AG08395 (cell line): ENCODE measurements around the gene NAV3.

Source experiments
- DNase-seq: peaks from one replicate; pipeline ENCODE4 v3.0.0; 2012; ENCODE audit warnings: mixed read lengths, low spot score

Gene NAV3

DNA sequence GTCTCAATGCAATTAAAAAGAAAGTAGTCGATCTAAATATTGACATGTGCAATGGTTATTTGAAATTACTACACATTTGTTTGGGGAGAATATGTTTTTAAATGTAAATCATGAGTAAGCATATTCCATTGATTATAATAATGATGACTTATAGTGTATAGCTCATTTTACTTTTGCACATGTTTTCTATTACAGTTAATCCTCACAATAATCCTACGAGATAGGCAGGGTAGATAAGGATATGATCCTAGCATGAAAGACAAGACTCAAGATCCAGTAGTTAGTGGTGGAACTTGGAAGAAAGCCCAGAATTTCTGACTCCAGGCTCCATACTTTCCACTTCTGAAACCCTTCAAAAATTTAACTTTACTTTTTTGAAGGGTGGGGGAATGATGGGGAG, 94.0 kb downstream of the NAV3 start:
- peak; percentile 20 for DNase-seq

DNA sequence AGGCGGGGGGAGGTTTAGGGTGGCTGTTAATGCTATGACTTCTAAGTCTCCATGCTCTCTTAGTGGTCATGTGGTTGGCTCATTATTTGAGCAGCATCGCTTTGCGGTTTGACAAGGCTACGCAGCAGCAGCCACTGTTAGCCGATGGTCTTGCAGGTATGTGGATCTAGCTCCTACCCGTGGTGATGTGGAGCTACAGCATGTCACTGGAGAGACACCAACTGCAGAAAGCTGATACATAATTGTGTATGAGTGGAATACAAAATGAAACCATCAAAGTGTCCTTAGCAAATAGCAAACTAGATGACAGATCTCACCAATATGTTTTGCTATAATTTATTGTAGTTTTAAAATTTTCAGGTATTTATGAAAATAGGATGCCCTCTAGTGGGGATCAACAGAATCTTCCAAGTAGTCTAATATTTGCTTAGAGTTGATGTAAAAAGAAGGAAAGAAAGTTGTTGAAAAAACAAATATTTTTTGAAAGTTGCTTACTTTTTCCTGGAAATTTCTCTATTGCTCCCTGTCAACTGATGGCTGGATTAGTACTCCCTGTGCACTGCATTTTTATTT, 94.9 kb downstream of the NAV3 start:
- DNase-seq, result peak; percentile 82

- DNase-seq, result no peak
Observed at GRCh38 chr12:77928078-77928477, 97.4 kb downstream of the NAV3 start.

GRCh38 chr12:77932216-77932615, 101.5 kb downstream of the NAV3 start:
- no peak for DNase-seq

GRCh38 chr12:77938301-77938700, 107.6 kb downstream of the NAV3 start:
- no peak for DNase-seq

DNA sequence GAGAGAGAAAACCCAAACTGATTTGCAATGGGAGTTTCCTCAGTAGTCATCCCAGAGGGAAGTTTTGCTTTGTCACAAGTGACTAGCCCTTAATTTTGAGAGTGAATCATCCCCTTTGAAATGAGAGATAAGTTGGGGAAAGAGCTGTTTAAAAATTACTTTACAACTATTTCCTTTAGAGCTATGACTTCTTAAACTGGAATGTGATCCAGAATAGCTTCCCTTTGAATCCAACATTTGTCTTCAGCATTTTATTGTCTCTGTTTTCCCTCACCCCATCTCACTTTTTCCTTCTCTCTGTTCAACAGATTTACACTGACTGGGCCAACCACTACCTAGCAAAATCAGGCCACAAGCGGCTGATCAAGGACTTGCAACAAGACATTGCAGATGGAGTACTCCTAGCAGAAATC, 109.3 kb downstream of the NAV3 start:
- peak; percentile 76 for DNase-seq

DNA sequence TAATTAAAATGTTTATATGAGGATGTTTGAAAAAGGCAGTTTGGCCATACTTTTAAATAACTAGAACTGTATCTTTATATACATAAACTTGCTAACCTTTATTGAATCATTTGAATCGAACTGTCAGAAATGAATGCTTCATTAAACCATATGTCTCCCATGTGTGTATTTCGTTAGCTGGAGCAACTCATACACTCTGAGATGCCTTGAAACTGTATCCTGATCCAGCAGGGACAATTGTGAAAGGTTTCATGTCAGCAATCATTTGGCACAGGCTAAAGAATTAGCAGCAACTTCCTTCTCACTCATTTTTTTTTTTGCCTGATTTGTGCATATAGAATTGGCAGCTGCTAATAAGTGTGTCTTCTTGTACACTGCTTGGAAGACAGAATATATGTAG, 109.9 kb downstream of the NAV3 start:
- peak; percentile 43 for DNase-seq

DNA sequence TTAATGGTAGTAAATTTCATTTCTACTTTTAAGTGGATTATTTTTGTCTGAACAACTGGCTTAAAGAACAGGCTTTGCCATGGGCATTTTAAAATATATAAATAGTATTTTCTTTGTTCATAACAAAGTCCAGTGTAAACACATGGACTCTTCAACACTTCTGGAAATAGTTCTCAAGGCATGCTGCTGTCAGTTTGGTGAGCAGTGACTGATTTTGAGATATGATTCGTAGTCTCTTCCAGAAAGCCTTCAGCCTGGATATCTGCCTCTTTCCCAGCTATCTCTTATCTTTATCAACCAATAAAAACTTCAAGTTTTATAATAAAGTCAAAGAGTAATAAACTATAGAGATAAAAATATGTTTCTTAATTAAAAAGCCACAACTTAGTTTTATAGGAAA, 110.7 kb downstream of the NAV3 start:
- DNase-seq, result no peak

DNA sequence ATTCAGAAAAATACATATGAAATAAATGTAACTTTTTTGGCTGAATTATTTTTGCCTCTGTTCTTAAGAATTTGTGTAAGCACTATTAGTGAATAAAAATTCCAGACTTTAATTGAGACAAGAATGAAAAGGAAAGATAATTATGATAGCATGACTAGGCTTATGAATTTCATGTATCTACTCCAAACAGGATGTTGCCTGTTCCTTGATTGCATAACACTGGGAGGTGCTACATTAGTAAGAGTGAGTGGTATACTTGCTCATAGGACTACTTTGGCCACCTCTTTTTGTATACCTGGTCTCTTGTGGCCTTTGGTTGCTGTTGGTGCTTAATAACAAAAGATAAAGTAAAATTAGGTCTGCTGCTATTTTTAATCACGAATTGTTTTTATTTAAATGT, 112.8 kb downstream of the NAV3 start:
- peak; percentile 46 for DNase-seq

DNA sequence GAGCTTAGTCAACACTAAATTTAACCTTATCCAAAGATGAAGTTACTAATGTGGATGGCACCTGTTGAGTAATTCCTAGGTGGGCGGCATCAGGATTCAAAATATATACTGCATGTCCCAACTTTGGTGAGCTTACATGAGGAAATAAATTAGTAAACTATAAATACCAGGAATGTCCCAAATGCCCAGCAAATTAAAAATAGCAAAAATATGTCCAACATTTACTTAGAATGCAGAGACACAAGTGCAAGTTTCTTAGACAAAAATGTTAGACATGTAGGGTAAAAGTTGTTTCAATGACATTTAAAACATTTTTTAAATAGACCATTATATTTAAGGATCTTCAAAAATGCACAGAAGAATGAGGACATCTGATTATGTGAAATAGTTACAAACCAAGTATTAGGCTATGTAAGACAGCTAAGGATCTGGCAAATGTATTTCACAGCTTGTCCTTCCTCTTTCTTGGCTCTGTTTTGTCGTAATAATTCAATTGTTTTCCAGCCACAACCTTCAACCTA, 115.9 kb downstream of the NAV3 start:
- peak; percentile 3 for DNase-seq

GRCh38 chr12:77947330-77947729, 116.6 kb downstream of the NAV3 start:
- peak; percentile 32 for DNase-seq

DNA sequence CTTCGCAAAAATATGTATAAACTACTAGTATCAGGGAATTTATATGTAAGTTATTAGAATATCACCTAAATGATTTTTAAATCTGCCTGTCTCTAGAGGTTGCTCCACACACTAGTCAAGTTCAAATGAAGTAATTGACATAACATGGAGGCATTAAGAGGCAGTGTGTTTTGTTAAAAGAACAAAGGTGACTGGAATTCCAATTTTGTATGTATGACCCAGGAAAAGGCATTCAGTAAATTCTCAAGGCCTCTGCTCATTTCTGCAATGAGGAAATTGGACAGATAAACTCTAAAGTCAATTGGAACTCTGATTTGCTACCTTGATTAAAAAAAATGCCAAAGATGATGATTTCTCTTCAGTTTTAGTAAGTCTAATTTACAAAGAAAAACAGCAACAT, 117.1 kb downstream of the NAV3 start:
- no peak for DNase-seq

DNA sequence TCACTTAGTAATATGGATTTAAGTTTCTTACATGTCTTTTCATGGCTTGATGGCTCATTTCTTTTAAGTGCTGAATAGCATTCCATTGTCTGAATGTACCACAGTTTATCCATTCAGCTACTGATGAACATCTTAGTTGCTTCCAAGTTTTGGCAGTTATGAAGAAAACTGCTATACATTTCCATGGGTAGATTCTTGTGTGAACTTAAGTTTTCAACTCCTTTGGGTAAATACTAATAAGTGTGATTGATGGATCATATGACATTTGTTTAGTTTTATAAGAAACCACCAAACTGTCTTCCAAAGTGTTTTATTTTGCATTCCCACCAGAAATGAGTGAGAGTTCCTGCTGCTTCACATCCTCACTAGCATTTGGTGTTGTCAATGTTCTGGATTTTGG, 119.2 kb downstream of the NAV3 start:
- no peak for DNase-seq

DNA sequence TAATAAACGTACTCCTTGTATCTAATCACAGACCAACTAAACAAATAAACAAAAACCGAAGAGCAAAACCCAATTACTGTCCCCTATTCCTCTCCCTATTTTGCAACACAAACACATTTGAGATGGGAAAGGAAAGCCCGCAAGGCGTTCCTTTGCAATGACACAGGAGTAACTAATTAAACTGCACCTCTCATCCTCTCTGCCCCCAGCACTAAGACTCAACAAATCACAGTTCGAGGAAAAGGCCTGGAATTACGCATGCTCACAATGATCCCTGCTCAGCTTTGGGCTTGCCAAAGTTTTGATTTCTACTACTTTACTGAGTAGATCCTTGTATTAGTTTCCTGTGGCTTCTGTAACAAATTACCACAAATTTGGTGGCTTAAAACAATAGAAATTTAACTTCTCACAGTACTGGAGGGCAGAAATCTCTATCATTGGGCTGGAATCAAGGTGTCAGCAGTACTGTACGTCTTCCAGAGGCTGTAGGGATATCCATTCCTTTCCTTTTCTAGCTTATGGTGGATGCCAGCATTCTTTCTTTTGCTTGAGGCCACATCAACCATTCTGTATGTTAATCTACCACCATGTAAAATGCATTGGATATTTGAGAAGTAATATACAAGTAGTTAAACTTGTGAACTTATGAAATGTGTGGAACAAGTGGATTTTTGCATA, 123.0 kb downstream of the NAV3 start:
- no peak for DNase-seq

DNA sequence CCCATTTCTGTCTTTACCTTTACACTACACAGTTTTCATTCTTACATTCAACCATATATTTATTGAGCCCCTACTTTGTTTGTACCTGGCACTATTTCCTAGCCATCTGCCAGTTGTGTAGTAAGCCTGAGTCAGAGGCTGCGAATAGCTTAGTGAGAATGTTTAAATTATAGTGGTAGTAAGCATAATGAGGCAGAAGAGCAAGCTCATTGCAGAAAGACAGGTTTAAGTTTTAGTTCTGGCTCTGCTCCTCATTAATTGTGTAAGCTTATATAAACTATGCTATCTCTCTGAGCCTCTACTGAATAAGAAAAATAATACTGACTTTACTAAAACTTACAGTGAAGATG, 123.5 kb downstream of the NAV3 start:
- no peak for DNase-seq

GRCh38 chr12:77957062-77957461, 126.4 kb downstream of the NAV3 start:
- DNase-seq, result no peak

- no peak for DNase-seq
Observed at GRCh38 chr12:77963576-77964178, 133.0 kb downstream of the NAV3 start.

GRCh38 chr12:77965790-77966189, 135.1 kb downstream of the NAV3 start:
- no peak for DNase-seq

GRCh38 chr12:77968021-77968420, 137.3 kb downstream of the NAV3 start:
- no peak for DNase-seq

DNA sequence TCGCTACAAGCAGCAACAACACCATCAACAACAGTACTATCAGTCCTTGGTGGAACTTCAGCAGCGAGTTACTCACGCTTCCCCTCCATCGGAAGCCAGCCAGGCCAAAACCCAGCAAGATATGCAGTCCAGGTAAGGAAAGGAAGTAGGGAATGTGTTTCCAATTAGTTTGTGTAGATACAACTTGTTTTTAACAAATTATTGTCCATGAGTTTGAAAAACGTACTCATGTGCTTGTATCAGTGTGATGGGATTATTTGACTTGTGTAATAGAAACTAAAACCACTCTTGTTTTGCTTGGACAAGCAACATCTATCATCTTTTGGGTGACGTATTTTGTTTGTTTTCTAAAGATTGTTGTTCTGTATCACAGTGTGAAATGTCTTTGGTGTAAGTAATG, 137.9 kb downstream of the NAV3 start:
- no peak for DNase-seq

- no peak for DNase-seq
Observed at GRCh38 chr12:77973579-77973978, 142.9 kb downstream of the NAV3 start.

GRCh38 chr12:77974645-77975044, 144.0 kb downstream of the NAV3 start:
- DNase-seq, result no peak

DNA sequence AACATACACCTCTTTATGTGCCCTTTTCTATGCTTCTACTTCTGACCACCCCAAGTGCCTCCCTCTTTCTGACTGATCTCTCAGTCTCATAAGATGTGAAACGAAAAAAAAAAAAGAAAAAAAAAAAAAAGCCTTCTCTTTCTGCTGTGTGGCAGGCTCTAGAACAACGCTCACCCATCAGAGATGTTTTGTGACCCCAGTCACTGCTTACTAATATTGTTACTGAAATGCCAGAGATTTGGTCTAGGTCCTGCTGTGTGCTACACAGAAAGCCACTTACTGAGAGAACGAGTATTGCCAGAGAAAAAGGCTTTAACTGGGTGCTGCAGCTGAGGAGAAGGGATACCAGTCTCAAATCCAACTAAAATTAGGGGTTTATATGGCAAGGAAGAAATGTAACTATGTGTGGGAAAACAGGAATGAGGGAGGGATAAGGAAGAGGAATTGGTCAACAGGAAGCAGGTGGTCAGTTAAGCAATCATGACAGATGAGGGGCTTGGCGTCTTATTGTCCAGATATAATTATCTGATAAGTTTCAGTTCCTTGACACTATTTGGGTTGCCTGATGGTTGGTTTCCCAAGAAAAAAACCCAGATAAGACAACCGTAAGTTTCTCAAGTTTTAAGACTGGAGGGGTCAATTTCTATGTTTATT, 149.0 kb downstream of the NAV3 start:
- DNase-seq, result no peak
